HG03565 (cell line): ENCODE results near the gene GPD1.

Experiments used
- ATAC-seq: cut with Tn5 transposase; IDR thresholded peaks from one replicate; pipeline ENCODE4 v1.9.1; 2021; ENCODE audit warnings: mild to moderate bottlenecking, moderate library complexity; ENCODE audit not compliant: unreplicated experiment

GPD1 gene

GRCh38 chr12:50099302-50100008 lies 4.4 kb upstream of the GPD1 start:
- ATAC-seq, result no peak

GRCh38 chr12:50100561-50100960 lies 3.2 kb upstream of the GPD1 start:
- ATAC-seq, result no peak

- no peak for ATAC-seq
Measured at GRCh38 chr12:50101663-50102062, 2.1 kb upstream of the GPD1 start.

GRCh38 chr12:50102131-50102531 lies 1.7 kb upstream of the GPD1 start:
- no peak for ATAC-seq

GRCh38 chr12:50102646-50103309 lies 1.0 kb upstream of the GPD1 start:
- ATAC-seq, result no peak

GRCh38 chr12:50103351-50103750 lies 457 bp upstream of the GPD1 start:
- no peak for ATAC-seq

GRCh38 chr12:50104417-50105366 lies 884 bp downstream of the GPD1 start:
- no peak for ATAC-seq

GRCh38 chr12:50105913-50106450 lies 2.2 kb downstream of the GPD1 start:
- ATAC-seq, result no peak

- no peak for ATAC-seq
Measured at GRCh38 chr12:50106907-50107306, 3.1 kb downstream of the GPD1 start.

- no peak for ATAC-seq
Measured at GRCh38 chr12:50107416-50108268, 3.8 kb downstream of the GPD1 start.

- ATAC-seq, result no peak
Measured at GRCh38 chr12:50109319-50109718, 5.5 kb downstream of the GPD1 start.

- no peak for ATAC-seq
Measured at GRCh38 chr12:50110127-50110761, 6.4 kb downstream of the GPD1 start.

- no peak for ATAC-seq
Measured at GRCh38 chr12:50110762-50111351, 7.0 kb downstream of the GPD1 start.

- no peak for ATAC-seq
Measured at GRCh38 chr12:50111395-50111692, 7.5 kb downstream of the GPD1 start.

GRCh38 chr12:50111693-50112455 lies 8.1 kb downstream of the GPD1 start, which contains the start of gene COX14:
TSS of gene COX14 (plus strand) at chr12:50112236. CDS start at chr12:50120044, 7,808 bp downstream.
- ATAC-seq, result peak; percentile 78

GRCh38 chr12:50112456-50113218 lies 8.8 kb downstream of the GPD1 start:
- ATAC-seq, result no peak

GRCh38 chr12:50117057-50117622 lies 13.3 kb downstream of the GPD1 start:
- ATAC-seq, result no peak

GRCh38 chr12:50119387-50119786 lies 15.6 kb downstream of the GPD1 start:
- ATAC-seq, result no peak
